ENCODE data around the gene CCDC197. TPM values are rescaled to one million over a fixed set of nuclear protein-coding genes. Genes with fewer than 3 reads are reported as not detected.

Gene CCDC197
- total RNA-seq, 1 experiment from 2014 or later, result not detected

DNA sequence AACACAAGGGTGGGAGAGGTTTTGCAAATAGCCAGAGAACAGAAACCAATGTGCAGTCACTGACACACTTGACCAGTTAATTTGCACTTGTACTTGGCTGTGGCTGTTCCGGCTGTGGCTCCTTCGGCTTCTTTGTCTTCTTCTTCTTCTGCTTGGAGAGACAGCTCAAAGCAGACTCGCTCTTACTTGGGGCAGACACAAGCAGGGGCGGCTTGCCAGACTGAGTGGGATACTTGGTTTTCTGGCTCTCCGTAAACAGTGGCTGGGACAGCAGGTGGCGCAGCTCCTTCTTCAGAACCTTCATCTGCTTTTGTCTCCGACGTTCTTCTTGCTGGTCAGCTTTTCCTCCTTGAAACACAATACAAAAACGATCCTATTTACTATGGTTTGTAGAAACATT, 54.0 kb downstream of the CCDC197 start:
- Histone ChIP-seq H3K9me2 (replicated peaks; ENCODE audit: insufficient read depth, low read length) (no peaks in the 10 kb centered on the region), H3K4me2 (ENCODE audit: low read depth, low read length, poor library complexity, severe bottlenecking) (no peak overlapping the region), H3K79me2 (ENCODE audit: low read length) (no peaks in the 10 kb centered on the region), H3K9me3 (ENCODE audit: low read length) (no peaks in the 10 kb centered on the region), H2AFZ (ENCODE audit: low read length) (no peak overlapping the region), H3K4me1 (ENCODE audit: low read length) (no peaks in the 10 kb centered on the region), H3K27ac (ENCODE audit: low read length) (no peak overlapping the region), H3K4me3 (ENCODE audit: low read length) (no peak overlapping the region), H4K20me1 (ENCODE audit: insufficient read depth, low read depth, low read length) (peaks cover 17% of the 10 kb centered on the region), H3K9ac (ENCODE audit: low read length) (no peak overlapping the region), H3K27me3 (ENCODE audit: low read length) (no peaks in the 10 kb centered on the region), H3K36me3 (ENCODE audit: insufficient read depth, low read length) (peaks cover 80% of the 10 kb centered on the region)
- DNase-seq, result no peak

DNA sequence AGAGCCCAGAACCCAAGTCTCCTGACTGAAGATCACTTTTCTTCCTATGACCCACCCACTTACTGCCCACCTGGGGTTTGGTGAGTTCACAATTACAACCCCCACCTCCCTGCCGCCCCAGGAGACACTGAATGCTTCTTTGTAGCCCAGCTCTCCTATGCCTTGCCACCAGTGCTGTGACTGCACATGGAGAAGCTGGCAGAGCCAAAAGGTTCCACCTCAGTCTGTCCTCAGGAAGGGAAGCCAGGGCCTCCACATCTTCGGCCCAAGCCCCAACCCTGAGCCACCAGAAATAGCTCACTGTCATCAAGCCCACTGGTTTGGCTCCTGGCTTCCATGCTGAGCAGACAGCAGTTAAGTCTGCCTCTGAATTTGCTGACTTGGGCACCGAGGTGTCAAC, 54.7 kb downstream of the CCDC197 start:
- Histone ChIP-seq H3K27ac (ENCODE audit: low read length) (no peak overlapping the region), H3K4me2 (ENCODE audit: low read depth, low read length, poor library complexity, severe bottlenecking) (no peak overlapping the region), H3K9ac (ENCODE audit: low read length) (no peak overlapping the region), H3K4me1 (ENCODE audit: low read length) (no peaks in the 10 kb centered on the region), H3K9me2 (replicated peaks; ENCODE audit: insufficient read depth, low read length) (no peaks in the 10 kb centered on the region), H4K20me1 (ENCODE audit: insufficient read depth, low read depth, low read length) (peaks cover 20% of the 10 kb centered on the region), H3K4me3 (ENCODE audit: low read length) (no peak overlapping the region), H3K27me3 (ENCODE audit: low read length) (no peaks in the 10 kb centered on the region), H2AFZ (ENCODE audit: low read length) (no peak overlapping the region), H3K9me3 (ENCODE audit: low read length) (no peaks in the 10 kb centered on the region), H3K36me3 (ENCODE audit: insufficient read depth, low read length) (peaks cover 85% of the 10 kb centered on the region), H3K79me2 (ENCODE audit: low read length) (no peaks in the 10 kb centered on the region)
- DNase-seq, result no peak

GRCh38 chr14:94052199-94052598, 55.1 kb downstream of the CCDC197 start:
- Histone ChIP-seq H3K4me2 (ENCODE audit: low read depth, low read length, poor library complexity, severe bottlenecking) (no peak overlapping the region), H3K27me3 (ENCODE audit: low read length) (no peaks in the 10 kb centered on the region), H3K4me3 (ENCODE audit: low read length) (no peak overlapping the region), H4K20me1 (ENCODE audit: insufficient read depth, low read depth, low read length) (peaks cover 21% of the 10 kb centered on the region), H3K36me3 (ENCODE audit: insufficient read depth, low read length) (peaks cover 86% of the 10 kb centered on the region), H3K79me2 (ENCODE audit: low read length) (peaks cover under 1% of the 10 kb centered on the region; the same call in 1 of the 2 replicates), H2AFZ (ENCODE audit: low read length) (no peak overlapping the region), H3K27ac (ENCODE audit: low read length) (no peak overlapping the region), H3K9me3 (ENCODE audit: low read length) (no peaks in the 10 kb centered on the region), H3K4me1 (ENCODE audit: low read length) (no peaks in the 10 kb centered on the region), H3K9ac (ENCODE audit: low read length) (no peak overlapping the region), H3K9me2 (replicated peaks; ENCODE audit: insufficient read depth, low read length) (no peaks in the 10 kb centered on the region)
- DNase-seq, result no peak

DNA sequence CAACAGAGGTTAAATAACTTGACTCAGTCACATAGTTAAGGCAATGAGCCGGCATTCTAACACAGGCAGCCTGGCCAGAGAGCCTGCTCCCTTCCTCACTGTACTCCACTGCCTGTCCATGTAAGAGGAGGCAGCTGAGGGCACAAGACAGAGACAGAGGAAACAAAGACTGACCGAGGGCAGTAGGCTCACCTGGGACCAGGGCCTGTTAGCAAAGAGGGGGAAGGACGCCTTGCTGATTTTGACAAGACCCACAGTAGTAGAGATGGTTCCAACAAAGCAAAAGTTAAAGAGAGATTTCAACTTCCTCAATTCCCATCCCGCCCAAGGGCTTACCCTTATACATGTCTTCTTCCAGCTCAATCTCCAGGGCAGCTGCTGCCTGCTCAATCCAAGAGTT, 55.6 kb downstream of the CCDC197 start:
- H3K27ac ChIP-seq (ENCODE audit: low read length), result no peak overlapping the region
- peaks cover 85% of the 10 kb centered on the region for H3K36me3 ChIP-seq (ENCODE audit: insufficient read depth, low read length)
- no peaks in the 10 kb centered on the region for H3K4me1 ChIP-seq (ENCODE audit: low read length)
- no peak for DNase-seq
- H3K79me2 ChIP-seq (ENCODE audit: low read length), result peaks cover 3% of the 10 kb centered on the region; the same call in 1 of the 2 replicates
- no peaks in the 10 kb centered on the region for H3K9me3 ChIP-seq (ENCODE audit: low read length)
- H3K4me3 ChIP-seq (ENCODE audit: low read length), result no peak overlapping the region
- H4K20me1 ChIP-seq (ENCODE audit: insufficient read depth, low read depth, low read length), result peaks cover 19% of the 10 kb centered on the region; the same call in 1 of the 2 replicates
- no peaks in the 10 kb centered on the region for H3K9me2 ChIP-seq (replicated peaks; ENCODE audit: insufficient read depth, low read length)
- H3K9ac ChIP-seq (ENCODE audit: low read length), result no peak overlapping the region
- H3K27me3 ChIP-seq (ENCODE audit: low read length), result no peaks in the 10 kb centered on the region
- H2AFZ ChIP-seq (ENCODE audit: low read length), result no peak overlapping the region
- H3K4me2 ChIP-seq (ENCODE audit: low read depth, low read length, poor library complexity, severe bottlenecking), result no peak overlapping the region

DNA sequence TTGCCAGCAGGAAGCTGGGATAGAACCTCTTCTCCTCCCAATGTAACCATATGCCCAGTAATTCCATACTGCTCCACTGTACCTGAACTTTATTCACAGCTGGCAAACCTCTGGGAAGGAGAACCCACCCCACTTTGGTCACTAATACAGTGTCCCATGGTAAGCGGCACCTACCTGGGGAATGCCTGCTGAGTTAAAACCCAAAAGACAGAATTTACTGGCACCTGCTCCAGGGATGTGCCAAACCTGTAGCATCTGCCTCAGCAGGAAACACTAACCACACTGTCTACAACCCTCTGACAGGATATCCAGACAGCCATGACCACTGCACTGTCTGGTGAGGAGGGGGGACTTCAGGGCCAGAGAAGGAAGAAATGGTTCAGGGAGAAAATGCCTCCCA, 57.3 kb downstream of the CCDC197 start:
- Histone ChIP-seq H3K9ac (ENCODE audit: low read length) (no peak overlapping the region), H3K4me3 (ENCODE audit: low read length) (no peak overlapping the region), H3K36me3 (ENCODE audit: insufficient read depth, low read length) (peaks cover 85% of the 10 kb centered on the region), H3K4me2 (ENCODE audit: low read depth, low read length, poor library complexity, severe bottlenecking) (no peak overlapping the region), H3K27me3 (ENCODE audit: low read length) (no peaks in the 10 kb centered on the region), H3K9me3 (ENCODE audit: low read length) (no peaks in the 10 kb centered on the region), H3K79me2 (ENCODE audit: low read length) (peaks cover 17% of the 10 kb centered on the region), H3K27ac (ENCODE audit: low read length) (no peak overlapping the region), H3K9me2 (replicated peaks; ENCODE audit: insufficient read depth, low read length) (no peaks in the 10 kb centered on the region), H3K4me1 (ENCODE audit: low read length) (no peaks in the 10 kb centered on the region), H4K20me1 (ENCODE audit: insufficient read depth, low read depth, low read length) (peaks cover 18% of the 10 kb centered on the region; the same call in 1 of the 2 replicates), H2AFZ (ENCODE audit: low read length) (no peak overlapping the region)
- DNase-seq, result no peak

- no peak overlapping the region for H3K4me2 ChIP-seq (ENCODE audit: low read depth, low read length, poor library complexity, severe bottlenecking)
- H3K4me1 ChIP-seq (ENCODE audit: low read length), result no peaks in the 10 kb centered on the region
- no peaks in the 10 kb centered on the region for H3K27me3 ChIP-seq (ENCODE audit: low read length)
- H3K4me3 ChIP-seq (ENCODE audit: low read length), result no peak overlapping the region
- H3K27ac ChIP-seq (ENCODE audit: low read length), result no peak overlapping the region
- DNase-seq, result no peak
- peaks cover 88% of the 10 kb centered on the region for H3K36me3 ChIP-seq (ENCODE audit: insufficient read depth, low read length)
- H3K9me3 ChIP-seq (ENCODE audit: low read length), result no peaks in the 10 kb centered on the region
- H3K9me2 ChIP-seq (replicated peaks; ENCODE audit: insufficient read depth, low read length), result no peaks in the 10 kb centered on the region
- H3K79me2 ChIP-seq (ENCODE audit: low read length), result peaks cover 22% of the 10 kb centered on the region
- no peak overlapping the region for H2AFZ ChIP-seq (ENCODE audit: low read length)
- H4K20me1 ChIP-seq (ENCODE audit: insufficient read depth, low read depth, low read length), result peaks cover 19% of the 10 kb centered on the region
- no peak overlapping the region for H3K9ac ChIP-seq (ENCODE audit: low read length)
Measured at GRCh38 chr14:94054936-94055335, 57.8 kb downstream of the CCDC197 start.

GRCh38 chr14:94056579-94057308, 59.6 kb downstream of the CCDC197 start:
- Histone ChIP-seq H3K4me1 (ENCODE audit: low read length) (no peaks in the 10 kb centered on the region), H3K27ac (ENCODE audit: low read length) (no peak overlapping the region), H3K9ac (ENCODE audit: low read length) (no peak overlapping the region), H3K27me3 (ENCODE audit: low read length) (no peaks in the 10 kb centered on the region), H3K4me2 (ENCODE audit: low read depth, low read length, poor library complexity, severe bottlenecking) (no peak overlapping the region), H3K4me3 (ENCODE audit: low read length) (no peak overlapping the region), H4K20me1 (ENCODE audit: insufficient read depth, low read depth, low read length) (peaks cover 26% of the 10 kb centered on the region), H3K9me2 (replicated peaks; ENCODE audit: insufficient read depth, low read length) (no peaks in the 10 kb centered on the region), H3K79me2 (ENCODE audit: low read length) (peaks cover 38% of the 10 kb centered on the region), H3K36me3 (ENCODE audit: insufficient read depth, low read length) (peaks cover 88% of the 10 kb centered on the region), H3K9me3 (ENCODE audit: low read length) (no peaks in the 10 kb centered on the region), H2AFZ (ENCODE audit: low read length) (no peak overlapping the region)
- DNase-seq, result no peak

GRCh38 chr14:94058128-94058673, 61.1 kb downstream of the CCDC197 start:
- DNase-seq, result no peak
- H3K9me3 ChIP-seq (ENCODE audit: low read length), result no peaks in the 10 kb centered on the region
- H3K9ac ChIP-seq (ENCODE audit: low read length), result no peak overlapping the region
- peaks cover 85% of the 10 kb centered on the region for H3K36me3 ChIP-seq (ENCODE audit: insufficient read depth, low read length)
- no peaks in the 10 kb centered on the region for H3K27me3 ChIP-seq (ENCODE audit: low read length)
- peaks cover 40% of the 10 kb centered on the region for H4K20me1 ChIP-seq (ENCODE audit: insufficient read depth, low read depth, low read length)
- H3K4me3 ChIP-seq (ENCODE audit: low read length), result no peak overlapping the region
- no peak overlapping the region for H3K27ac ChIP-seq (ENCODE audit: low read length)
- H2AFZ ChIP-seq (ENCODE audit: low read length), result no peak overlapping the region
- H3K79me2 ChIP-seq (ENCODE audit: low read length), result peaks cover 53% of the 10 kb centered on the region
- H3K4me1 ChIP-seq (ENCODE audit: low read length), result no peaks in the 10 kb centered on the region
- H3K4me2 ChIP-seq (ENCODE audit: low read depth, low read length, poor library complexity, severe bottlenecking), result no peak overlapping the region
- no peaks in the 10 kb centered on the region for H3K9me2 ChIP-seq (replicated peaks; ENCODE audit: insufficient read depth, low read length)
